HEK293T (cell line): ENCODE measurements around the gene MOAP1.

Experiments
- CTBP1 ChIP-seq: fragments of 450-650 bp; IDR thresholded peaks from 2 replicates; pipeline ENCODE4 v1.6.1; 2016; ENCODE audit warnings: borderline replicate concordance
- FOXA1 ChIP-seq: fragments of 450-650 bp; IDR thresholded peaks from 2 replicates; pipeline ENCODE4 v1.6.1; 2016; ENCODE audit warnings: mild to moderate bottlenecking

DNA sequence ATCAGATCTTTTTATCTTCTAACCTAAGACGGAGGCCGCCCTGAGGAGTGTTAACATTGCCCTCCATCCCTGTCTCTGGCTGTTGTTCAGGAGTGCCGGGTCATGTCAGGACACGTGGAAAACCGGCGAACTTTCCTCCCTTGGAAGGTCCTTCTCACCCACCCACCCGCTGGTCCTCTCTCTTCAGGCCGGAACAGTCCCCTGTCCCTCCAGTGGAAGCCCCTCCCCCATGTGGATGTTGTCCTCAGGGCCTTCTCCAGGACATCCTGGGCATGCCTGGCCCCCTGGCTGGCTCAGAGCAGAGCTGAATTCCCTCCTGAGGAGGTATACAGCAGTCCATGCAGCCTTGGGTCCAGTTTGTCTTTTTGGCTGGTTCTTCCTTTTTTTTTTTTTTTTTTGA, 48.7 kb downstream of the MOAP1 start:
- TF ChIP-seq FOXA1 (no peak), CTBP1 (no peak)
